Skin of body (tissue), 3 donors: ENCODE measurements around the gene RABL3. TPM values are rescaled to one million over a fixed set of nuclear protein-coding genes. Genes with fewer than 3 reads are reported as not detected.
"Not testable (repeated sequence)": the region's sequence is repeated elsewhere in the genome, so short reads cannot be mapped to it uniquely, and the experiment has no call there.

Source experiments
- DNase-seq: peaks from one replicate; lab custom pipeline; 2025; lab: John Stamatoyannopoulos, UW
- small RNA-seq: library from RNA; depleted of rRNA; stranded (forward); fragments of <200 nt; gene quantifications from one replicate; pipeline ENCODE3, GENCODE V24; 2014; ENCODE audit warnings: low replicate concordance
- total RNA-seq: library from RNA; depleted of rRNA; stranded (reverse); fragments of >200 nt; gene quantifications from one replicate; pipeline ENCODE4 v1.2.3, GENCODE V29; 2014

Gene RABL3
- total RNA-seq, 1 donor from 2014 or later: 10.4 TPM

GRCh38 chr3:120646771-120647432, 95.4 kb downstream of the RABL3 start:
- no peak for DNase-seq

GRCh38 chr3:120645083-120645845, 97.1 kb downstream of the RABL3 start:
- DNase-seq: no peak

- DNase-seq: no peak
Observed at GRCh38 chr3:120642368-120642948, 99.9 kb downstream of the RABL3 start.

- no peak for DNase-seq
Observed at GRCh38 chr3:120641696-120642246, 100.5 kb downstream of the RABL3 start.

GRCh38 chr3:120640231-120640630, 102.1 kb downstream of the RABL3 start:
- no peak for DNase-seq

GRCh38 chr3:120638820-120639219, 103.5 kb downstream of the RABL3 start:
- DNase-seq: not testable (repeated sequence)

GRCh38 chr3:120637851-120638559, 104.3 kb downstream of the RABL3 start:
- DNase-seq: no peak

GRCh38 chr3:120636795-120637401, 105.4 kb downstream of the RABL3 start:
- DNase-seq: no peak

Small RNA genes lying within 50 kb of the gene (small RNA-seq; reads per million reads assigned to genes)
- gene MTCO1P29: not detected
- gene MTCO2P29: not detected

Other genes with a start within 250 kb of the RABL3 start
- 33.8 TPM for gene NDUFB4, start 146.2 kb downstream of the RABL3 start, total RNA-seq
- gene HGD, start 60.3 kb downstream of the RABL3 start, total RNA-seq: not detected
- gene GTF2E1, start 228 bp upstream of the RABL3 start, total RNA-seq: 12.7 TPM
- not detected for gene STXBP5L, start 165.7 kb upstream of the RABL3 start, total RNA-seq